Right ventricle myocardium superior (tissue), 1 donor: ENCODE results near the gene ITPKC. TPM values are rescaled to one million over a fixed set of nuclear protein-coding genes. Genes with fewer than 3 reads are reported as not detected.
"Not testable (repeated sequence)": the region's sequence is repeated elsewhere in the genome, so short reads cannot be mapped to it uniquely, and the experiment has no call there.

ENCODE experiments used
- ATAC-seq: fragments of 200-7000 bp; cut with Tn5 transposase; one replicate; pipeline ENCODE4 v1.9.1; 2020; ENCODE audit warnings: mild to moderate bottlenecking; ENCODE audit not compliant: poor library complexity
- DNase-seq: peaks from one replicate; pipeline ENCODE4 v3.0.0-alpha.2; 2020
- intact Hi-C: fragments of 100-400 bp; cut with DNase I; formaldehyde crosslinking; loops from one replicate; pipeline ENCODE4 v1.11.2; 2022
- total RNA-seq: library from RNA; stranded (reverse); fragmentation: NEBNext Ultra II Directional; extraction: Animal tissue kit (Norgen Biotek cat#: 25700); gene quantifications from one replicate; pipeline ENCODE4 v1.2.1, GENCODE V29; 2021
- donor health status: DM: no; HTN: yes; CAD: no; lungs with severe emphysema.

The ITPKC gene
- total RNA-seq, 1 donor from 2014 or later, result 14.7 TPM

DNA sequence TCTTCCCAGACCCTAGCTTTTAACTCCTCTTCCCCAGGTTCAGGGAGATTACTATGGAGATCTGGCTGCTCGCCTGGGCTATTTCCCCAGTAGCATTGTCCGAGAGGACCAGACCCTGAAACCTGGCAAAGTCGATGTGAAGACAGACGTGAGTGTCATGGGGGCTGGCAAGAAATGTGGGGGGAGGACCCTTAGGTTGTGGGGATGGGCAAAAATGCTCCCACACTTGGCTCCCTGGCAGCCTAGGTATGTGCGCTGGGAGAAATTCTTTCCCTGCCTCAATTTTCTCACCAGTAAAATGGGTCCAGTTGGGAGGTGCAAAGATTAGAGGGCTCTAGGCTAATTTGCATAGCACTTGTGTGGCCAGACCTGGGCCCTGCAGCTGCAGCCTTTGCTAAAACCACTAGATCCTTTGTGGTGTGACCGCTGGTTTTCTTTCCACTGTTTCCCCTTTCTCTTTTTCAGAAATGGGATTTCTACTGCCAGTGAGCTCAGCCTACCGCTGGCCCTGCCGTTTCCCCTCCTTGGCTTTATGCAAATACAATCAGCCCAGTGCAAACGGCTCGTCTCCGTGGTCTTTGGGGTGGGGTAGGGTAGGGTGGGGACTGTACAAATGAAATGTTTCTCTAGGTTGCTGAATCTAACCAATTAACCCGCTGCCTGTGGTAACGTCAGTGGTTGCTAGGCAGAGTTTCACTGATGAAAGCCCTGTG is 60.2 kb downstream of the ITPKC start:
- ATAC-seq (peak; percentile 89), DNase-seq (peak; percentile 87)
- intact Hi-C loops, result no loop called here

DNA sequence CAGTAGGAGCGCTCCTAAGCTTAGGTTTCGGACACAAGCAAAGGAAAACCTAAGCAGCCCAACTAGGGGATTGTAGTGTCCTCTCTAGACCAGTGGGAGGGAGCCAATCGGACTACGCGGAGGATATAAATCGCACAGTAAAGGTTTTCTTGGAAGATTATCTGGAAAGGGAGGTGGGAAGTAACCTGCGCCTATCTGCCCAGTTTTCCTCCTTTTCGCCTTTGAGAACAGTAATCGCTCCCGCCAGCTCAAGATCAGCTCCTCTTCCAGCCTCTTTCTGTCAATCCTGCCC is 60.7 kb downstream of the ITPKC start:
- intact Hi-C loops, result no loop called here
- DNase-seq (no peak), ATAC-seq (no peak)

DNA sequence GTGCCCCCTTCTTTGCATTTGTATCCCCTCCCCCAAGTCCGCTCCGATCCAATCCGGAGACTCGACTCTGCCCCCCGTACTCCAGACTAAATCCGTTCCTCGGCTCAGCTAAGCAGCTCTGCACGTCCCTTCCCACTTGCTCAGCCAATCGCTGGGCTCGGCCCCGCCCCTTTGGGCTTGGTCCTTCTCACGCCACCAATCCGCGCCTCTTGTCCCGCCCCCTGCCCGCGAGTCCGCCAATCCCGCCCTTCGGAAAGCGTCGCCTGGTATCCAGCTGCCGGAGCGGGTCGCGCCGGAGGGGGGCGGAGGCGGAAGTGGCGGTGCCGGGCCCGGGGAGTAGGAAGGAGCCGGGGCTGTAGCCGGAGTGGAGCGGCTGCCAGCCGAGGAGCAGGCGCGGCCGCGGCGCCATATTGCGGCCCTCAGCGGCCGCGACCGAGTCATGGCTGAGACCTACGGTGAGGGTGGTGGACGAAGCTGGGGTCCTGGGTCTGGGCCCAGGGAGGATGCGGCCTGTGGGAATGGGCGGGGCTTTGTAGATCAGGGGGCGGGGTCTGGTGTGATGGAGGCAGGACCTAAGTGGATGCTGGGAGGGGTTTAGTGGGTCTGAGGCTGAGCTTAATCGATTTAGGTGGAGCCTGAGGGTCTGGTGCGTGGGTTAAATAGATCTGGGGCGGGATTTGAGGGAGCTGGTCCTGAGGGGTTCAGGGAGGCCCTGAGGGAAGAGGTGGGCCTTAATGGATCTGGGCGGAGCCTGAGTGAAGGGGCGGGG is 61.2 kb downstream of the ITPKC start, which contains the start of gene RAB4B:
Gene RAB4B (plus strand): TSS at position 311 of the 769 bp plus-strand sequence. CDS start 129 bp downstream, at position 440.
- intact Hi-C loops, result loop anchor here (1.0 kb wide), 1 partner anchor 20 kb away; no protein-coding TSS in a partner anchor
- ATAC-seq, result peak; percentile 96
- peak; percentile 100 for DNase-seq

- ATAC-seq (no peak), DNase-seq (no peak)
- intact Hi-C loops, result loop anchor here (1.0 kb wide), 1 partner anchor 20 kb away; no protein-coding TSS in a partner anchor
These were observed 61.9 kb downstream of the ITPKC start for GRCh38 chr19:40778706-40779284.

GRCh38 chr19:40780582-40780981 is 63.7 kb downstream of the ITPKC start:
- ATAC-seq (no peak), DNase-seq (no peak)
- intact Hi-C loops, result no loop called here

GRCh38 chr19:40781140-40781539 is 64.2 kb downstream of the ITPKC start:
- ATAC-seq (no peak), DNase-seq (no peak)
- intact Hi-C loops, result no loop called here

- intact Hi-C loops, result no loop called here
- no peak for DNase-seq
- ATAC-seq, result no peak
These were observed 66.8 kb downstream of the ITPKC start for GRCh38 chr19:40783711-40784110.

DNA sequence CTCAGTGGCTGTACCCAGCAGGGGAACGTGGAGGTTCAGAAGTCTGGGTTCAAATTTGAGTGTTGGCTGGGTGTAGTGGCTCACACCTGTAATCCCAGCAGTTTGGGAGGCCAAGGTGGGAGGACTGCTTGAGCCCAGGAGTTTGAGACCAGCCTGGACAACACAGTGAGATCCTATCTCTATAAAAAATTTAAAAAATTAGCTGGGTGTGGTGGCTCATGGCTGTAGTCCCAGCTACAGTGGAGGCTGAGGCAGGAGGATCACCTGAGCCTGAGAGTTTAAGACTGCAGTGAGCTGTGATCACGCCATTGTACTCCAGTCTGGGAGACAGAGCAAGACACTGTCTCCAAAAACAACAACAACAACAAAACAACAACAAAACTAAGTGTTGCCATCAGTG is 67.2 kb downstream of the ITPKC start:
- ATAC-seq, intact Hi-C loops, DNase-seq: not testable (repeated sequence)

- intact Hi-C loops, result no loop called here
- ATAC-seq (no peak), DNase-seq (no peak)
These were observed 68.6 kb downstream of the ITPKC start for GRCh38 chr19:40785526-40785925.

DNA sequence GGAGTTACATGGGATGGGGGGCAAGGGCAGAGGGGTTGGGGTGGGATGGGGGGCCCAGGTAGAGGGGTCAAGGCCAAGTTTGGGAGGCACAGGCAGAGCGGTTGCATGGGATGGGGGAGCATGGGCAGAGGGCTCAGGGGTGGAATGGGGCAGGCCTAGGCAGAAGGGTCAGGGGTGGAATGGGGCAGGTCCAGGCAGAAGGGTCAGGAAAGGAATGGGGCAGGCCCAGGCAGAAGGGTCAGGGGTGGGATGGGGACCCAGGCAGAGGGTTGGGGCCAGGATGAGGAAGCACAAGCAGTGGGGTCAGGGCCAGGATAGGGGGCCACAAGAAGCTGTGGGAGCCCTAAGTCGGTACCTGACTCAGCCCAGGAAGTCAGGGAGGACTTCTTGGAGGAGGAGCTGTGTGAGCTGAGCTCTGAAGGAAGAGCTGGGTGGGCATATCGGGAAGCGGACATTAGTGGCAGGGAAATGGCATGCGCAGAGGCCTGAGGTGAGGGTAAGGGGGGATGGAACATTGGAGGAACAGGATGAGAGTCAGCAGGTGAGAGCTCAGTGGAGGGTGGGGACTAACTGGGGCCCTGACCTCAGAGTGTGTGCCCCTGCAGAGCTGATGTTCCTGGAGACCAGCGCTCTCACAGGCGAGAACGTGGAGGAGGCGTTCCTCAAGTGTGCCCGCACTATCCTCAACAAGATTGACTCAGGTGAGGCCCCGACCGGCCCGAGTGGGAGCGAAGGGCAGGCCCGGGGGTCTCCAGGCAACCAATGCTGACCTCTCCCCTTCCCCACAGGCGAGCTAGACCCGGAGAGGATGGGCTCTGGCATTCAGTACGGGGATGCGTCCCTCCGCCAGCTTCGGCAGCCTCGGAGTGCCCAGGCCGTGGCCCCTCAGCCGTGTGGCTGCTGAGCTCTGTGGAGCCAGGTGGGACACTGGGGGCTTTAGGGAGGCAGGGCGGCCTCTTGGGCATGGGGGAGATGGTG is 69.4 kb downstream of the ITPKC start:
- DNase-seq (no peak), ATAC-seq (no peak)
- intact Hi-C loops, result no loop called here

Other genes with a start within 250 kb of the ITPKC start
- gene SHKBP1, start 140.2 kb upstream of the ITPKC start, total RNA-seq, result 15.7 TPM
- gene LTBP4, start 115.7 kb upstream of the ITPKC start, total RNA-seq, result 296 TPM
- gene NUMBL, start 26.5 kb upstream of the ITPKC start, total RNA-seq, result 13.5 TPM
- gene COQ8B, start 226 bp upstream of the ITPKC start, total RNA-seq, result 36.1 TPM
- gene ACTMAP, start 33.4 kb downstream of the ITPKC start, total RNA-seq, result 5.2 TPM
- 27.7 TPM for gene SNRPA, start 34.1 kb downstream of the ITPKC start, total RNA-seq
- gene MIA, start 58.4 kb downstream of the ITPKC start, total RNA-seq, result not detected
- gene RAB4B, start 61.1 kb downstream of the ITPKC start, total RNA-seq, result 12.6 TPM
- 65.4 TPM for gene EGLN2, start 82.1 kb downstream of the ITPKC start, total RNA-seq
- gene CYP2A6, start 133.3 kb downstream of the ITPKC start, total RNA-seq, result 0.27 TPM
- not detected for gene CYP2A7, start 165.1 kb downstream of the ITPKC start, total RNA-seq